Measurements from ENCODE around the gene C10orf90.

The C10orf90 gene

GRCh38 chr10:126455766-126456405, 214.6 kb downstream of the C10orf90 start:
- no peak for DNase-seq

- DNase-seq: no peak
Observed at GRCh38 chr10:126455036-126455765, 215.3 kb downstream of the C10orf90 start.

GRCh38 chr10:126454045-126454751, 216.3 kb downstream of the C10orf90 start:
- no peak for DNase-seq

GRCh38 chr10:126452245-126452644, 218.2 kb downstream of the C10orf90 start:
- no peak for DNase-seq

GRCh38 chr10:126448091-126448490, 222.4 kb downstream of the C10orf90 start:
- no peak for DNase-seq

GRCh38 chr10:126439942-126440341, 230.6 kb downstream of the C10orf90 start:
- DNase-seq: no peak

- DNase-seq: no peak
Observed at GRCh38 chr10:126438407-126438783, 232.1 kb downstream of the C10orf90 start.

GRCh38 chr10:126437635-126438406, 232.7 kb downstream of the C10orf90 start:
- DNase-seq: peak in 1 of 2 experiments; percentile 2

- no peak for DNase-seq
Observed at GRCh38 chr10:126434235-126434634, 236.3 kb downstream of the C10orf90 start.

- DNase-seq: no peak
Observed at GRCh38 chr10:126433351-126433750, 237.1 kb downstream of the C10orf90 start.

GRCh38 chr10:126432507-126432906, 238.0 kb downstream of the C10orf90 start:
- no peak for DNase-seq

GRCh38 chr10:126431816-126432215, 238.7 kb downstream of the C10orf90 start:
- DNase-seq: no peak

- no peak for DNase-seq
Observed at GRCh38 chr10:126430512-126430911, 240.0 kb downstream of the C10orf90 start.

- DNase-seq: no peak
Observed at GRCh38 chr10:126429275-126429674, 241.2 kb downstream of the C10orf90 start.

GRCh38 chr10:126425489-126426065, 244.9 kb downstream of the C10orf90 start:
- DNase-seq: no peak

GRCh38 chr10:126425032-126425431, 245.5 kb downstream of the C10orf90 start:
- no peak for DNase-seq

GRCh38 chr10:126423732-126424491, 246.6 kb downstream of the C10orf90 start:
- DNase-seq: no peak

- no peak for DNase-seq
Observed at GRCh38 chr10:126422567-126422966, 247.9 kb downstream of the C10orf90 start.

GRCh38 chr10:126421756-126422256, 248.7 kb downstream of the C10orf90 start:
- no peak for DNase-seq

GRCh38 chr10:126420567-126421300, 249.8 kb downstream of the C10orf90 start:
- DNase-seq: peak in 1 of 2 experiments; percentile 33

GRCh38 chr10:126417220-126417825, 253.2 kb downstream of the C10orf90 start:
- DNase-seq: no peak
